Measurements from ENCODE around the gene BTNL8. TPM values are rescaled to one million over a fixed set of nuclear protein-coding genes. Genes with fewer than 3 reads are reported as not detected.

BTNL8 gene
- total RNA-seq, 1 experiment from 2014 or later = 0.85 TPM

GRCh38 chr5:180959661-180960060, 60.7 kb downstream of the BTNL8 start (continued):
- TF ChIP-seq ZNF263 (CRISPR knock-in tag; IDR thresholded peaks at IDR 0.05; ENCODE audit: low read depth) (no peak), ZBTB21 (CRISPR knock-in tag; IDR thresholded peaks at IDR 0.05; ENCODE audit: borderline replicate concordance) (no peak), NR2C2 (CRISPR knock-in tag; IDR thresholded peaks at IDR 0.05) (no peak), CREM (CRISPR knock-in tag; IDR thresholded peaks at IDR 0.05) (no peak), SOX15 (CRISPR knock-in tag; IDR thresholded peaks at IDR 0.05) (no peak), JUN (CRISPR knock-in tag; IDR thresholded peaks at IDR 0.05) (no peak), TEAD4 (CRISPR knock-in tag; IDR thresholded peaks at IDR 0.05) (no peak), KAT7 (CRISPR knock-in tag; IDR thresholded peaks at IDR 0.05; ENCODE audit: borderline replicate concordance) (no peak), TP53 (CRISPR knock-in tag; IDR thresholded peaks at IDR 0.05) (no peak)

GRCh38 chr5:180960209-180960608, 61.2 kb downstream of the BTNL8 start:
- no peak for TF ChIP-seq RORB (CRISPR knock-in tag; IDR thresholded peaks at IDR 0.05)
- TF ChIP-seq KAT7 (CRISPR knock-in tag; IDR thresholded peaks at IDR 0.05; ENCODE audit: borderline replicate concordance) = no peak
- TF ChIP-seq ZMAT4 (CRISPR knock-in tag; IDR thresholded peaks at IDR 0.05) = no peak
- TF ChIP-seq ERG (CRISPR knock-in tag; IDR thresholded peaks at IDR 0.05) = no peak
- no peak for TF ChIP-seq STAT6 (CRISPR knock-in tag; conservative IDR thresholded peaks at IDR 0.05; ENCODE audit: low read depth)
- TF ChIP-seq IRF1 (CRISPR knock-in tag; IDR thresholded peaks at IDR 0.05) = no peak
- no peak for TF ChIP-seq CDX4 (CRISPR knock-in tag; IDR thresholded peaks at IDR 0.05; ENCODE audit: borderline replicate concordance)
- TF ChIP-seq NFE2L1 (CRISPR knock-in tag; IDR thresholded peaks at IDR 0.05) = no peak
- no peak for TF ChIP-seq SMAD4 (CRISPR knock-in tag; IDR thresholded peaks at IDR 0.05)
- TF ChIP-seq ZNF232 (CRISPR knock-in tag; IDR thresholded peaks at IDR 0.05) = no peak
- no peak for TF ChIP-seq MXD4 (CRISPR knock-in tag; IDR thresholded peaks at IDR 0.05; ENCODE audit: borderline replicate concordance)
- no peak for TF ChIP-seq HMGA2 (CRISPR knock-in tag; IDR thresholded peaks at IDR 0.05)
- TF ChIP-seq MAX (CRISPR knock-in tag; IDR thresholded peaks at IDR 0.05) = no peak
- no peak for TF ChIP-seq PRDM15 (CRISPR knock-in tag; IDR thresholded peaks at IDR 0.05)
- TF ChIP-seq ATF2 (CRISPR knock-in tag; IDR thresholded peaks at IDR 0.05; ENCODE audit: borderline replicate concordance, low read depth) = no peak
- TF ChIP-seq MYBL2 (CRISPR knock-in tag; IDR thresholded peaks at IDR 0.05) = no peak
- peaks cover 28% of the 10 kb centered on the region for H3K4me1 Mint-ChIP-seq
- H3K36me3 Mint-ChIP-seq = peaks cover 2% of the 10 kb centered on the region; the same call in 1 of the 2 replicates
- no peak overlapping the region for H3K27ac Mint-ChIP-seq
- no peaks in the 10 kb centered on the region for H3K27me3 Mint-ChIP-seq (ENCODE audit: low read depth)
- peaks cover 12% of the 10 kb centered on the region for H3K9me3 Mint-ChIP-seq
- no peak for DNase-seq (ENCODE audit: low spot score)
- H3K4me3 Mint-ChIP-seq = no peak overlapping the region
- ChIA-PET CTCF (interaction anchor here (1.1 kb wide), 1 partner anchor 176 kb away, joined by 4 read pairs; no protein-coding TSS in a partner anchor), POLR2A (no interaction called here)
- peak; percentile 39 for ATAC-seq
